PC-3 (cell line): ENCODE data around the gene WDR45. TPM values are rescaled to one million over a fixed set of nuclear protein-coding genes. Genes with fewer than 3 reads are reported as not detected.
A peak's percentile ranks its signal among the peaks of the same experiment; 100 is the strongest.

Source experiments
- ATAC-seq: fragments of 200-7000 bp; cut with Tn5 transposase; 2 replicates; pipeline ENCODE4 v1.9.1; 2020; ENCODE audit warnings: mild to moderate bottlenecking, moderate library complexity
- BruUV-seq: library from RNA; stranded (reverse); fragments of 400-500 nt; replicated peaks from 2 replicates; lab custom pipeline; 2021; lab: Mats Ljungman, UMichigan
- CTCF ChIA-PET: fragments of 300-600 bp; sonication (Branson Sonifier 250); formaldehyde crosslinking; loops from one replicate; lab custom pipeline; 2022; ENCODE audit warnings: antibody characterized with exemption; lab: Charles Lee
- POLR2A ChIA-PET: fragments of 300-600 bp; sonication (Branson Sonifier 250); formaldehyde crosslinking; loops from one replicate; lab custom pipeline; 2022; ENCODE audit warnings: antibody characterized with exemption; ENCODE audit not compliant: unreplicated experiment; lab: Charles Lee
- DNase-seq: peaks from one replicate; pipeline ENCODE4 v3.0.0-alpha.2; 2015
- H2AFZ ChIP-seq: fragments of 300-600 bp; sonication (generic); 2 replicates; pipeline ENCODE4 v1.6.0; 2016; ENCODE audit warnings: antibody characterized with exemption, low read length
- H3F3A ChIP-seq: fragments of 300-600 bp; sonication (generic); one replicate; pipeline ENCODE4 v1.6.0; 2017; ENCODE audit warnings: antibody characterized with exemption, low read length, control low read depth, mild to moderate bottlenecking; ENCODE audit not compliant: unreplicated experiment
- H3K27ac ChIP-seq: fragments of 300-600 bp; sonication (generic); 2 replicates; pipeline ENCODE4 v1.5.1; 2016; ENCODE audit warnings: mild to moderate bottlenecking, low read length
- H3K27me3 ChIP-seq: fragments of 300-600 bp; sonication (generic); 2 replicates; pipeline ENCODE4 v1.6.1; 2016; ENCODE audit warnings: low read length, mixed read lengths
- H3K36me3 ChIP-seq: fragments of 300-600 bp; sonication (generic); 2 replicates; pipeline ENCODE4 v1.6.1; 2016; ENCODE audit warnings: low read depth, mixed run types, low read length, mixed read lengths
- H3K4me1 ChIP-seq: fragments of 300-600 bp; sonication (generic); 2 replicates; pipeline ENCODE4 v1.5.1; 2016; ENCODE audit warnings: low read length; ENCODE audit not compliant: insufficient read depth
- H3K4me2 ChIP-seq: fragments of 300-600 bp; sonication (generic); 2 replicates; pipeline ENCODE4 v1.6.0; 2016; ENCODE audit warnings: low read length
- H3K4me3 ChIP-seq: fragments of 300-600 bp; sonication (generic); 2 replicates; pipeline ENCODE4 v1.5.1; 2016; ENCODE audit warnings: mild to moderate bottlenecking, low read length, mixed read lengths
- H3K79me2 ChIP-seq: fragments of 300-600 bp; sonication (generic); 2 replicates; pipeline ENCODE4 v1.6.1; 2017; ENCODE audit warnings: low read length, mixed read lengths
- H3K9ac ChIP-seq: fragments of 300-600 bp; sonication (generic); 2 replicates; pipeline ENCODE4 v1.6.0; 2016; ENCODE audit warnings: mild to moderate bottlenecking, low read length
- H3K9me2 ChIP-seq: fragments of 300-600 bp; sonication (generic); replicated peaks from 2 replicates; pipeline ENCODE4 v1.6.1; 2016; ENCODE audit warnings: mixed run types, low read length, mixed read lengths
- H3K9me3 ChIP-seq: fragments of 300-600 bp; sonication (generic); 2 replicates; pipeline ENCODE4 v1.6.1; 2016; ENCODE audit warnings: low read length, mixed read lengths
- H4K20me1 ChIP-seq: fragments of 300-600 bp; sonication (generic); 2 replicates; pipeline ENCODE4 v1.6.1; 2016; ENCODE audit warnings: low read length, mixed read lengths
- EZH2 ChIP-seq: fragments of 300-600 bp; sonication (generic); IDR thresholded peaks from one replicate; pipeline ENCODE4 v1.6.1; 2017; ENCODE audit warnings: antibody characterized with exemption, mild to moderate bottlenecking, low read length; ENCODE audit not compliant: unreplicated experiment
- EZH2phosphoT487 ChIP-seq: fragments of 300-600 bp; sonication (generic); IDR thresholded peaks from 2 replicates; pipeline ENCODE4 v1.6.1; 2018; ENCODE audit warnings: mild to moderate bottlenecking, antibody characterized with exemption, low read length, borderline replicate concordance
- intact Hi-C: fragments of 100-400 bp; cut with micrococcal nuclease; formaldehyde crosslinking; loops from 2 replicates; pipeline ENCODE4 v1.9.0; 2023
- total RNA-seq: library from RNA; depleted of rRNA; stranded (reverse); fragments of >200 nt; gene quantifications from 2 replicates; pipeline ENCODE4 v1.2.3, GENCODE V29; 2014
- TF ChIP-seq, protein P1 (sequence below): fragments of 300-600 bp; sonication (generic); conservative IDR thresholded peaks from 2 replicates; pipeline ENCODE4 v1.5.1; 2017; ENCODE audit warnings: antibody characterized with exemption, low read depth, mild to moderate bottlenecking, low read length

Gene WDR45
- total RNA-seq, 1 experiment from 2014 or later = 27.2 TPM

DNA sequence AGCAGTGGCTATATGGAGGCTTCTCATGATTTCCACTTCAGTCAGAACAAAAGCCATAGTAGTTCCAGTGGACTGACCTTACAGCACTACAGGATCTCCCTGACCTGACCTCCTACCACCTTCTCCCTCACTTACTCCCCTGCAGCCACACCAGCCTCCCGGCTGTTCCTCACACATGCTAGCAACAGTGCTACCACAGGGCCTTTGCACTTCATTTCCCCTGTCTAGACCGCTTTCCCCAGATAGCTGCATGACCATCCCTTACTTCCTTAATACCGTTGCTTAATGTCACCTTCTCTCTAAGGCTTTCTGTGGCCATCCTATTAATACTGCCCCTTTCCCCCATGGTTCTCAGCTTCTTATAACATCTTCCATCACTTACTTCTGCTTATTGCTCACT is 30.7 kb upstream of the WDR45 start:
- no peak overlapping the region for H3K4me3 ChIP-seq
- H3K4me1 ChIP-seq = no peaks in the 10 kb centered on the region
- H3K9ac ChIP-seq = no peak overlapping the region
- BruUV-seq = no TSS peak
- no peak for TF ChIP-seq EZH2phosphoT487
- TF ChIP-seq, protein P1, sequence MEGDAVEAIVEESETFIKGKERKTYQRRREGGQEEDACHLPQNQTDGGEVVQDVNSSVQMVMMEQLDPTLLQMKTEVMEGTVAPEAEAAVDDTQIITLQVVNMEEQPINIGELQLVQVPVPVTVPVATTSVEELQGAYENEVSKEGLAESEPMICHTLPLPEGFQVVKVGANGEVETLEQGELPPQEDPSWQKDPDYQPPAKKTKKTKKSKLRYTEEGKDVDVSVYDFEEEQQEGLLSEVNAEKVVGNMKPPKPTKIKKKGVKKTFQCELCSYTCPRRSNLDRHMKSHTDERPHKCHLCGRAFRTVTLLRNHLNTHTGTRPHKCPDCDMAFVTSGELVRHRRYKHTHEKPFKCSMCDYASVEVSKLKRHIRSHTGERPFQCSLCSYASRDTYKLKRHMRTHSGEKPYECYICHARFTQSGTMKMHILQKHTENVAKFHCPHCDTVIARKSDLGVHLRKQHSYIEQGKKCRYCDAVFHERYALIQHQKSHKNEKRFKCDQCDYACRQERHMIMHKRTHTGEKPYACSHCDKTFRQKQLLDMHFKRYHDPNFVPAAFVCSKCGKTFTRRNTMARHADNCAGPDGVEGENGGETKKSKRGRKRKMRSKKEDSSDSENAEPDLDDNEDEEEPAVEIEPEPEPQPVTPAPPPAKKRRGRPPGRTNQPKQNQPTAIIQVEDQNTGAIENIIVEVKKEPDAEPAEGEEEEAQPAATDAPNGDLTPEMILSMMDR = no peak
- no peak for TF ChIP-seq EZH2
- intact Hi-C loops = no loop called here
- ChIA-PET POLR2A (no interaction called here), CTCF (no interaction called here)
- H3K27ac ChIP-seq = no peak overlapping the region
- H3K79me2 ChIP-seq = no peaks in the 10 kb centered on the region
- H3F3A ChIP-seq = no peaks in the 10 kb centered on the region
- no peak overlapping the region for H3K4me2 ChIP-seq
- ATAC-seq = no peak
- no peaks in the 10 kb centered on the region for H3K27me3 ChIP-seq
- no peak overlapping the region for H2AFZ ChIP-seq
- no peak for DNase-seq
- no peaks in the 10 kb centered on the region for H4K20me1 ChIP-seq
- no peaks in the 10 kb centered on the region for H3K9me3 ChIP-seq
- peaks cover 3% of the 10 kb centered on the region; the same call in 1 of the 2 replicates for H3K36me3 ChIP-seq
- no peaks in the 10 kb centered on the region for H3K9me2 ChIP-seq

GRCh38 chrX:49108641-49109040 is 29.0 kb upstream of the WDR45 start:
- TF ChIP-seq, protein P1 = no peak
- TF ChIP-seq EZH2 (no peak), EZH2phosphoT487 (no peak)

DNA sequence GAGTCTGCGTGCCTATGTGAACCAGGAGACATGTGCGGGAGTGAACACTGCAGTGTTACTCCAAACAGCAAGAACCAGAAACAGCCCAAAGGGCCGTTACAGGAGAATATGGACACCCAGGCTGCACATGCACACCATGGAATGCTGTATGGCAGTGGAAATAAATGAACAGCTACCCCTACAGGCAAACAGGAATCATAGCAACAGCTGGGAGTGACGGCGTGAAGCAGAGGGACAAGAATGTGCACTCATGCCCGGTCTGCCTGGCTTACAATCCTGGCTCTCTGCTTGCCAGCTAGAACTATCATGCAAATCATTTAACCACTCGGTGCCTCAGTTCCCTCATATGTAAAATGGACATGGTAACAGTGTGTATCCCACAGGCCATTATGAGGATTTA is 27.2 kb upstream of the WDR45 start:
- Histone ChIP-seq H3K4me3 (no peak overlapping the region), H3K9ac (no peak overlapping the region), H3K27ac (no peak overlapping the region), H3K9me2 (no peaks in the 10 kb centered on the region), H3K4me2 (no peak overlapping the region), H2AFZ (no peak overlapping the region), H4K20me1 (no peaks in the 10 kb centered on the region), H3K27me3 (no peaks in the 10 kb centered on the region), H3K79me2 (no peaks in the 10 kb centered on the region), H3K36me3 (no peaks in the 10 kb centered on the region; the same call in 1 of the 2 replicates), H3F3A (no peaks in the 10 kb centered on the region), H3K9me3 (no peaks in the 10 kb centered on the region), H3K4me1 (no peaks in the 10 kb centered on the region)
- intact Hi-C loops = no loop called here
- no TSS peak for BruUV-seq
- ChIA-PET CTCF (interaction anchor here (0.6 kb wide), 1 partner anchor 10 kb away, joined by 5 read pairs; no protein-coding TSS in a partner anchor), POLR2A (no interaction called here)
- DNase-seq (peak; percentile 34), ATAC-seq (peak; percentile 69)
- TF ChIP-seq, protein P1 = peak; percentile 56
- TF ChIP-seq EZH2 (no peak), EZH2phosphoT487 (no peak)

More at GRCh38 chrX:49108641-49109040, 29.0 kb upstream of the WDR45 start:
- H3K4me2 ChIP-seq = no peak overlapping the region
- no peak overlapping the region for H3K9ac ChIP-seq
- H3K4me3 ChIP-seq = no peak overlapping the region
- ATAC-seq (no peak), DNase-seq (no peak)
- BruUV-seq = no TSS peak
- no peaks in the 10 kb centered on the region for H3K9me3 ChIP-seq
- no peaks in the 10 kb centered on the region for H3K4me1 ChIP-seq
- no peaks in the 10 kb centered on the region for H3K9me2 ChIP-seq
- intact Hi-C loops = no loop called here
- H4K20me1 ChIP-seq = no peaks in the 10 kb centered on the region
- peaks cover 3% of the 10 kb centered on the region; the same call in 1 of the 2 replicates for H3K36me3 ChIP-seq
- POLR2A ChIA-PET = no interaction called here
- no peaks in the 10 kb centered on the region for H3F3A ChIP-seq
- H2AFZ ChIP-seq = no peak overlapping the region
- H3K27ac ChIP-seq = no peak overlapping the region
- CTCF ChIA-PET = no interaction called here
- no peaks in the 10 kb centered on the region for H3K79me2 ChIP-seq
- no peaks in the 10 kb centered on the region for H3K27me3 ChIP-seq
